ENCODE measurements around the gene PCDHA12. TPM values are rescaled to one million over a fixed set of nuclear protein-coding genes. Genes with fewer than 3 reads are reported as not detected.

Gene PCDHA12
- polyA plus RNA-seq, 1 donor from 2014 or later, result 12.8 TPM

- H3K9me3 ChIP-seq (ENCODE audit: low read length), result peaks cover 15% of the 10 kb centered on the region
- no peak within 1 kb of the TSS for H3K4me2 ChIP-seq (ENCODE audit: low read length)
- TF ChIP-seq RAD21 (conservative IDR thresholded peaks at IDR 0.05), result peak; percentile 51
- TF ChIP-seq EZH2 (IDR thresholded peaks at IDR 0.05; ENCODE audit: borderline replicate concordance, insufficient read depth, low read length, poor library complexity, severe bottlenecking), result no peak
- TF ChIP-seq TAF1 (IDR thresholded peaks at IDR 0.05; ENCODE audit: low read depth), result no peak
- no peak for TF ChIP-seq CTCF (IDR thresholded peaks at IDR 0.05; ENCODE audit: poor library complexity, severe bottlenecking)
- TF ChIP-seq SMC3 (conservative IDR thresholded peaks at IDR 0.05; ENCODE audit: poor library complexity), result peak; percentile 46
These were observed 19.1 kb upstream of the PCDHA12 start, which contains the start of gene PCDHA10 for GRCh38 chr5:140855772-140856674. PCDHA10 (plus strand) TSS chr5:140855897; CDS start chr5:140856049, 152 bp downstream.

GRCh38 chr5:140857177-140857986, 17.7 kb upstream of the PCDHA12 start:
- H3K4me2 ChIP-seq (ENCODE audit: low read length), result no peak overlapping the region

More at GRCh38 chr5:140855772-140856674, 19.1 kb upstream of the PCDHA12 start, which contains the start of gene PCDHA10:
- Histone ChIP-seq H4K20me1 (ENCODE audit: insufficient read depth) (no peaks in the 10 kb centered on the region), H3K27ac (ENCODE audit: low read length) (peak within 1 kb of the TSS; percentile 60), H2AFZ (ENCODE audit: low read depth, low read length) (no peak within 1 kb of the TSS), H3F3A (ENCODE audit: insufficient read depth, low read length, poor library complexity, severe bottlenecking) (no peaks in the 10 kb centered on the region), H3K27me3 (ENCODE audit: insufficient read depth, low read depth, low read length) (no peaks in the 10 kb centered on the region), H3K36me3 (ENCODE audit: insufficient read depth, low read length) (peaks cover 11% of the 10 kb centered on the region), H3K79me2 (replicated peaks; ENCODE audit: insufficient read depth, low read length) (peaks cover 3% of the 10 kb centered on the region), H3K9me2 (ENCODE audit: insufficient read depth, low read length) (no peaks in the 10 kb centered on the region), H3K9ac (ENCODE audit: low read length) (peak within 1 kb of the TSS; percentile 45), H3K4me3 (ENCODE audit: low read length) (peak within 1 kb of the TSS; percentile 55)

More at GRCh38 chr5:140857177-140857986, 17.7 kb upstream of the PCDHA12 start:
- Histone ChIP-seq H3K9me3 (ENCODE audit: low read length) (peaks cover 29% of the 10 kb centered on the region), H3K79me2 (replicated peaks; ENCODE audit: insufficient read depth, low read length) (peaks cover 9% of the 10 kb centered on the region), H3K36me3 (ENCODE audit: insufficient read depth, low read length) (peaks cover 24% of the 10 kb centered on the region), H3K9ac (ENCODE audit: low read length) (no peak overlapping the region), H3K27ac (ENCODE audit: low read length) (no peak overlapping the region), H2AFZ (ENCODE audit: low read depth, low read length) (no peak overlapping the region), H3K4me3 (ENCODE audit: low read length) (peak overlapping the region; percentile 55), H3F3A (ENCODE audit: insufficient read depth, low read length, poor library complexity, severe bottlenecking) (peaks cover 3% of the 10 kb centered on the region), H4K20me1 (ENCODE audit: insufficient read depth) (no peaks in the 10 kb centered on the region), H3K9me2 (ENCODE audit: insufficient read depth, low read length) (no peaks in the 10 kb centered on the region), H3K27me3 (ENCODE audit: insufficient read depth, low read depth, low read length) (no peaks in the 10 kb centered on the region)
- TF ChIP-seq RAD21 (conservative IDR thresholded peaks at IDR 0.05), result no peak
- TF ChIP-seq MXI1 (conservative IDR thresholded peaks at IDR 0.05; ENCODE audit: poor library complexity, severe bottlenecking), result no peak
- TF ChIP-seq REST (IDR thresholded peaks at IDR 0.05; ENCODE audit: borderline replicate concordance), result no peak
- TF ChIP-seq CTCF (IDR thresholded peaks at IDR 0.05; ENCODE audit: poor library complexity, severe bottlenecking), result no peak
- TF ChIP-seq POLR2AphosphoS5 (IDR thresholded peaks at IDR 0.05), result no peak
- no peak for TF ChIP-seq EZH2 (IDR thresholded peaks at IDR 0.05; ENCODE audit: borderline replicate concordance, insufficient read depth, low read length, poor library complexity, severe bottlenecking)
- TF ChIP-seq TAF1 (IDR thresholded peaks at IDR 0.05; ENCODE audit: low read depth), result no peak
- no peak for TF ChIP-seq EP300 (conservative IDR thresholded peaks at IDR 0.05; ENCODE audit: poor library complexity, severe bottlenecking)
- no peak for TF ChIP-seq SMC3 (conservative IDR thresholded peaks at IDR 0.05; ENCODE audit: poor library complexity)

Data from neural cell (in vitro differentiated cells).